GM19438 (cell line): ENCODE data around the gene ANKRD36C.
A peak's percentile ranks its signal among the peaks of the same experiment; 100 is the strongest.
"Not testable (repeated sequence)": the region's sequence is repeated elsewhere in the genome, so short reads cannot be mapped to it uniquely, and the experiment has no call there.

Experiments used
- ATAC-seq: cut with Tn5 transposase; IDR thresholded peaks from one replicate; pipeline ENCODE4 v1.9.1; 2021; ENCODE audit warnings: low read depth; ENCODE audit not compliant: unreplicated experiment

Gene ANKRD36C

GRCh38 chr2:95991351-95992094 is at the start of gene ANKRD36C:
TSS of gene ANKRD36C (minus strand) at chr2:95991824. CDS start at chr2:95991708, 116 bp downstream.
- ATAC-seq, result peak; percentile 87

DNA sequence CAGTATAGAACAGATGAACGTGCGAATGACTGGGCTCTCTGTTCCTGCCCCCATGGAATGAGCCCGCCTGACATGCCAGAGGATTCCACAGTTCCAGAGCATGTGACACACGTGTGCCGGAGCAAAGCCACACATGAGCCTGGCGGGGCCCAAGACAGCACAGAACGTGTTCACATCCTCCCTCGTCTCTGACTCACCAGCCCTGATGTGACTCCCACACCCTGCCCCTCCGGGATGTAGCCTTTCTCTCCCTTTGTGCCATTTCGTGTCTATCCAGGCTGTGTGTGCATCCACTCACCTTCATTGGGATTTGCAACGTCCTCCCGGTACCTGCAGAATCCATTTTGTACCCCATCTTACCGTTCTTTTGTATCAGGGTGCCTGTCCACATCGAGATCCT is 43.9 kb upstream of the ANKRD36C start:
- not testable (repeated sequence) for ATAC-seq

DNA sequence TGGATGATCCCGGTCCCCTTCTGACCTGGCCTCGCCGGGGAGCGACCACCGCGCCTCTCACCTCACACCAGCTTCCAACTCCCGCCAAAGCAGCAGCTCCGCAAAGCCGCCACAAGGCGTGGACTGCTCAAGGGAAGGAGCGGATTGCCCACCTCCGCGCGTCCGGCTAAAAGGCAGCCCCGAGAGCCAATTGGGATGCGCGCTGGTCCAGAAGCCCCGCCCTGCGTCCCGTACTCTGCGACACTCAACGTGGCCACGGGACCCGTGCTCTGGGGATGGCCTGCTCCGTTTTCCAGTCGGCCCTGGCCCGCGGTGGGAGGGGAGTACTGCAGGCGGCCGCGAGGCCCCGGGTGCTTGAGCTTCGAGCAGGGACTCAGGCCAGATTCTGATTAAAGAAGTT is 43.2 kb upstream of the ANKRD36C start, which contains the start of gene GPAT2:
Gene GPAT2 (minus strand): TSS at position 125 of the 400 bp plus-strand sequence. CDS start 2,557 bp downstream, outside the sequence.
- peak; percentile 59 for ATAC-seq

GRCh38 chr2:96033997-96034396 is 42.4 kb upstream of the ANKRD36C start:
- not testable (repeated sequence) for ATAC-seq

- not testable (repeated sequence) for ATAC-seq
Observed at GRCh38 chr2:96027725-96028325, 36.2 kb upstream of the ANKRD36C start.

DNA sequence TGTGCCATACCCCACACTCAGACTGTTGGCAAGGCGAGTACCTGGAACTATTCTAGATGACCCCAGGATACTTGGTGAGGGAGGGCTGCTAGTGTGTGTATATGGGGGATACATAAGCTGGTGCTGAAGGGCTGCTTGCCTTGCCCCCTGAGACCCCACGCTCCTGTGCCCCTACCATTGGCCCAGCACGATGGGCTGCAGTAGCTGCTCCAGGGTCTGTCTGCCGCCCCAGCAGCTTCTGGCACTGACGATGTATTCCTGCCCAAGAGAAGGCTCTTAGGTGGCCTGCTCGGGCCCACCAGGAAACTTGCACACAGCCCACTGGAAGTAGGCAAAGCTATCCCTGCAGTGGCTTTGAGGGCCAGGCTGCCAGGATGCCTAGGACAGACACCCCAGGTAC is 34.1 kb upstream of the ANKRD36C start:
- ATAC-seq, result not testable (repeated sequence)

DNA sequence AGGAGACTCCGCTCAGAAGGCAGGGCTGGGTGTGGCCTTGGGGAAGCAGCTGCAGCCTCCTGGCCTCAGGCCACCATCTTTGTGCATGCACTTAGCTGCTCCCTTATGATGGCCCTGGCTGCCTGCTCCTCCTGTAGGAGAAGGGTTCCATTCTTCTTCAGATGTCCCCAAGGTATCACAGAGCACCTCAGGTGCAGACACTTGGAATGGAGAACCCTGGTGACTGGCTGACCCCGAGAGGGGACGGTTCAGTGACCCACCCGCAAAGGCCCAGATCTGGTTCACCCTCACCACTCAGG is 33.5 kb upstream of the ANKRD36C start:
- ATAC-seq, result no peak

DNA sequence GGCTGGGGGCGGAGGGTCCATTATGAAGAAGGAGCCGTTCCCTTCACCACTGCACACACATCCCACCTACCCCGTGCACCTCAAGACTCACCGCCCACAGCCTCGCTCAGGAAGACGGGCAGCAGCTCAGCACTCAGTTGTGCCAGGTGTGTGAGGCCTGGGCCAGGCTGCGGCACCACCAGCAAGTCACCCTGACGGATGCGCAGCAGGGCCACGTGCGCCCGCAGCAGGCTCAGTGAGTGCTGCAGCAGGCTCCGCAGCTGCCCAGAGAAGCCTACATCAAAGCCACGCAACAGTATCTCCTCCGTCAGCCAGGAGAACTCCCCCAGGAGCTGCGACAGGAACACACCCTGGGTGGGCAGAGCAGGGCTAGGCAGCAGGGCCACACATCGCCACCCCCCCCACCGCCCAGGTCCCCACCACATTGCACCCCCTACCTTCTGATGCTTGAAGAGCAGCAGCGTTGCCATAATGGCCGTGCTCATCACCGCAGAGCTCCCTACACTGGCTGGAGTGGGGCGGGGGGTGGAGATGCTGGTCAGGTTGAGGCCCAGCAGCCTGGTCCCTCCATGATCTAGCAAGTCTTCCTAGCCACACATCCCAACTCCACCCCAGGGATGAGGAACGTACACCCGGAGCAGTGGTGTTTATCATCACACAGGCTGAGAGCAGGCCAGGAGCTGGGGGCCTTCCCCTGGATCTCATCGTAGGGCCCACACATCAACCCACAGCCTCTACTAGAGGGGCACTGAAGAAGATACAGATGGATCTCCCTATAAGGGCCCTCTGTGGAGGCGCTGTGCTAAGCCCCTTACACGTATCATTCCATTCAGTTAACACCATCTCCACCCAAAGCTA is 32.9 kb upstream of the ANKRD36C start:
- ATAC-seq, result no peak

DNA sequence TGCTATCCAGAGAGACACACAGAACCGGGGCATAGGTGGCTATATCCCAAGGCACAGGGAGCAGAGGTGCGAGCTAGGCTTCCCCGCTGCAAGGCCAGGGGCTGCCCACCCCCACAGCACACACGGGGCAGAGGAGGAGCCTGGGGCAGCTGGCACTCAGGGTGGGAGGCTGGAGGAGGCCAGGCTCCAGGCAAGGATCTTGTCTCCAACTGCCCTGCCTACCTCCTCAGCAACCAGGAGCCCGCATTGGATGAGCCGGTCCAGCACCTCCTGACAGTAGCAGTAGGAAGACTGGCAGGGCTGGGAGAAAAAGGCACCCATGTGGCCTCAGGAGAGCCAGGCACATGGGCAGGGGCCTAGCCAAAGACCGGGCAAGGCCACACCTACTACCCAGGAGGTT is 32.1 kb upstream of the ANKRD36C start:
- ATAC-seq, result not testable (repeated sequence)

DNA sequence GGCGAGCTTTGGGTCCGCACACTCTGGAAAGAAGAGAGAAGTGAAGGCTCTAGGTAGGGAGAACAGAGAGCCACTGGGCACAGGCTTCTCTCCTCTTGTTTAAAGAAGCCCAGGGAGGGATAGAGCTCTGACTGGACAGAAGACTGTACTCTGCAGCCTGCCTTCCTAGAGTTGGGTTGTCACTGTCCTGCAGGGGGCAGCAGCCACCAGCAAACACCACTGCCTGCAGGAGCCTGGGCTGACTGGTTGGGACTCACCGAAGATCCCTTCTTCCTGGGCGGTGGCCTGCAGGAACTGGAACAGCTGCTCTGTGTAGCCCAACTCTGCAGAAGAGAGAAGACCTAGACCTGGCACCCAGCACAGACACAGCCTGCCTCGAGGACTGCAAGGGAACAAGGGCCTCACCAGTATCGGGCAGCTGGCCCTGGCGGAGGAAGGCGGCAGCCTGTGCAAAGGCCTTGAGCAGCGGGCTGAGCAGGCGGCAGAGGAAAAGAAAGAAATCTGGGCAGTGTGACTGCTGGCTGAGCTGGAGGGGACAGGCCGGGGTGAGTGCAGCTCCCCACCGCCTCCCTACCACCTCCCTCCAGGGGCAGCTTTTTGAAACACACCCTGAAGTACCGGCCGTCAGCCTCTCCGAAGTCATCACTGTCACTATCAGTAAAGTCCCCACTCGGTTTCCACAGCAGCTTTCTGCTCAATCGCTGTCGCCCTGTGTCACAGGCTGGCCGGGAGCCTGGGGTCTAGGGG is 31.2 kb upstream of the ANKRD36C start:
- peak; percentile 83 for ATAC-seq

DNA sequence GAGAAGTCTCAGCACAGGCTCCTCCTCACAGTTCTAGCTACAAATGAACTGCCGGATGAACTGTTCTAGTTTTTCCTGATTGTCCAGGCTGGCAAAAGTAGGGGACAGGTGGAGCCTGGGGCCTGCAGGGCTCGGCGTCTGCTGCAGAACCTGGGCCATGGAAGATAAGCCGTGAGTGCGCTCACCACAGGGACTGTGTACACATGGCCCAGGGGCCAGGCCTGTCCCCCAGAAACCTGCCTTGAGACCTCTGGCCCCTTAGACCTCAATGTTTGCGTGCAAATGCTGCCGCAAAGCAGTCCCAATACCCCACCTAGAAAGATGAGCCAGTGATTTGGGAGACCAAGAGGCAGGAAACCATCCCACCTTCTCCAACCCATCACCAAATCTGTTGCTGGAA is 30.5 kb upstream of the ANKRD36C start:
- ATAC-seq, result not testable (repeated sequence)

GRCh38 chr2:96021142-96021541 is 29.5 kb upstream of the ANKRD36C start:
- ATAC-seq, result not testable (repeated sequence)

DNA sequence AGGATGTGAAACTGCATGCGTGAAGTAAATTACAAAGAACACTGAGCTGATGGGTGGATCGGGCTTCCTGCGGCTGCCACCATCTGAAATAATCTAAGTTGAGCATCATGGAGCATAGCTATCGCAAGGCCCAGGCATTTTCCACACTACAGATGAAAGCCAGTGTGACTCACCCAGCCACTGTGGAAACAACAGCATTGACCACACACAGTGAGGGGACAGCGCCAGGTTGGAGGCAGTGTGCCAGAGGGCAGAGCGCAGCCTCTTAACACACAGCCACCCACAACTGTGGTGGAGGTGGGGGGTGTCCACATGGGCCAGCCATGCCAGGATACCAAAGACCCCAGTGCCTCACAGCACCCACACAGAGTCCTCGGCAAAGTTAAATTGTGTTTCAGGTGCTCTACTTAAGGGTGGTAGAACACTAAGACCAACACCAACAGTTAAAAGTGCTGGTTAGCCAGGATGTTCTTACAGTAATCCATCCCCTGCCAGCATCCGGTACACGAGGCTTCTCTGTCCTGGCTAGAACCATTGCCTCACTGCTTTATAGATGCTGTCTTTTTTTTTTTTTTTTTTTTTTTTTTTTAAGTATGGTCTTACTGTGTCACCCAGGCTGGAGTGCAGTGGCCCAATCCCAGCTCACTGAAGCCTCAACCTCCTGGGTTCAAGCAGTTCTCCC is 28.4 kb upstream of the ANKRD36C start:
- not testable (repeated sequence) for ATAC-seq

GRCh38 chr2:96016321-96016720 is 24.7 kb upstream of the ANKRD36C start:
- ATAC-seq, result not testable (repeated sequence)

- not testable (repeated sequence) for ATAC-seq
Observed at GRCh38 chr2:96012792-96013264, 21.2 kb upstream of the ANKRD36C start.

GRCh38 chr2:96012086-96012791 is 20.6 kb upstream of the ANKRD36C start:
- not testable (repeated sequence) for ATAC-seq

GRCh38 chr2:96011129-96011455 is 19.5 kb upstream of the ANKRD36C start:
- ATAC-seq, result not testable (repeated sequence)

GRCh38 chr2:96010320-96011128 is 18.9 kb upstream of the ANKRD36C start:
- peak; percentile 97 for ATAC-seq
